WTC11 (cell line): Measurements from ENCODE around the gene ZNF782. TPM values are rescaled to one million over a fixed set of nuclear protein-coding genes. Genes with fewer than 3 reads are reported as not detected.

Source experiments
- ATF1 ChIP-seq: sonication (generic); formaldehyde crosslinking; IDR thresholded peaks from 2 replicates; pipeline ENCODE4 v1.8.1; 2023; ENCODE audit warnings: mild to moderate bottlenecking, moderate library complexity, missing genetic modification reagents
- CBFB ChIP-seq: sonication (generic); formaldehyde crosslinking; IDR thresholded peaks from 2 replicates; pipeline ENCODE4 v1.8.1; 2022; ENCODE audit warnings: mild to moderate bottlenecking, low read depth, missing genetic modification reagents
- FOXK1 ChIP-seq: sonication (generic); formaldehyde crosslinking; IDR thresholded peaks from 2 replicates; pipeline ENCODE4 v1.8.0; 2022; ENCODE audit warnings: mild to moderate bottlenecking, moderate library complexity, missing genetic modification reagents
- GABPB1 ChIP-seq: sonication (generic); formaldehyde crosslinking; IDR thresholded peaks from 2 replicates; pipeline ENCODE4 v1.8.1; 2023; ENCODE audit warnings: mild to moderate bottlenecking, missing genetic modification reagents
- JUN ChIP-seq: sonication (generic); formaldehyde crosslinking; IDR thresholded peaks from 2 replicates; pipeline ENCODE4 v1.8.0; 2023; ENCODE audit warnings: mild to moderate bottlenecking, missing genetic modification reagents
- MYBL2 ChIP-seq: sonication (generic); formaldehyde crosslinking; IDR thresholded peaks from 2 replicates; pipeline ENCODE4 v1.8.1; 2023; ENCODE audit warnings: mild to moderate bottlenecking, moderate library complexity, missing genetic modification reagents
- NR3C1 ChIP-seq: sonication (generic); formaldehyde crosslinking; conservative IDR thresholded peaks from 2 replicates; pipeline ENCODE4 v1.8.1; 2023; ENCODE audit warnings: low read depth, mild to moderate bottlenecking, missing genetic modification reagents
- TP53 ChIP-seq: sonication (generic); formaldehyde crosslinking; IDR thresholded peaks from 2 replicates; pipeline ENCODE4 v1.8.1; 2023; ENCODE audit warnings: mild to moderate bottlenecking, missing genetic modification reagents
- ZNF138 ChIP-seq: sonication (generic); formaldehyde crosslinking; conservative IDR thresholded peaks from 2 replicates; pipeline ENCODE4 v1.8.1; 2022; ENCODE audit warnings: mild to moderate bottlenecking, moderate library complexity, missing genetic modification reagents
- ZNF219 ChIP-seq: sonication (generic); formaldehyde crosslinking; IDR thresholded peaks from 2 replicates; pipeline ENCODE4 v1.8.0; 2023; ENCODE audit warnings: missing genetic modification reagents, mild to moderate bottlenecking, borderline replicate concordance
- ZNF263 ChIP-seq: sonication (generic); formaldehyde crosslinking; IDR thresholded peaks from 2 replicates; pipeline ENCODE4 v1.8.1; 2022; ENCODE audit warnings: low read depth, mild to moderate bottlenecking, moderate library complexity, missing genetic modification reagents
- total RNA-seq: library from RNA; stranded (reverse); gene quantifications from 3 replicates; pipeline ENCODE4 v1.2.3, GENCODE V29; 2021
- TF ChIP-seq, protein P1 (sequence below): sonication (generic); formaldehyde crosslinking; IDR thresholded peaks from 2 replicates; pipeline ENCODE4 v1.8.1; 2023; ENCODE audit warnings: mild to moderate bottlenecking, missing genetic modification reagents, moderate library complexity
- TF ChIP-seq, protein P2 (sequence below): fragments of 250-450 bp; sonication (Bioruptor Pico); IDR thresholded peaks from 2 replicates; pipeline ENCODE4 v1.9.0; 2021; ENCODE audit warnings: moderate library complexity, mild to moderate bottlenecking, inconsistent platforms, borderline replicate concordance
- TF ChIP-seq, protein P3 (sequence below): fragments of 250-450 bp; sonication (Bioruptor Pico); conservative IDR thresholded peaks from 2 replicates; pipeline ENCODE4 v1.9.0; 2021; ENCODE audit warnings: mild to moderate bottlenecking
- TF ChIP-seq, protein P4 (sequence below): fragments of 250-450 bp; sonication (Bioruptor Pico); IDR thresholded peaks from 2 replicates; pipeline ENCODE4 v1.9.0; 2021; ENCODE audit warnings: mild to moderate bottlenecking
- TF ChIP-seq, protein P5 (sequence below): fragments of 250-450 bp; sonication (Bioruptor Pico); IDR thresholded peaks from 2 replicates; pipeline ENCODE4 v2.1.2; 2022; ENCODE audit warnings: mild to moderate bottlenecking, moderate library complexity
- TF ChIP-seq, protein P6 (sequence below): fragments of 250-450 bp; sonication (Bioruptor Pico); IDR thresholded peaks from 2 replicates; pipeline ENCODE4 v1.8.0; 2021; ENCODE audit warnings: mild to moderate bottlenecking
- TF ChIP-seq, protein P7 (sequence below): sonication (generic); formaldehyde crosslinking; IDR thresholded peaks from 2 replicates; pipeline ENCODE4 v1.8.0; 2022; ENCODE audit warnings: mild to moderate bottlenecking, missing genetic modification reagents
- TF ChIP-seq, protein P8 (sequence below): sonication (generic); formaldehyde crosslinking; IDR thresholded peaks from 2 replicates; pipeline ENCODE4 v1.8.1; 2022; ENCODE audit warnings: mild to moderate bottlenecking, missing genetic modification reagents, moderate library complexity, borderline replicate concordance
- TF ChIP-seq, protein P9 (sequence below): sonication (generic); formaldehyde crosslinking; IDR thresholded peaks from 2 replicates; pipeline ENCODE4 v1.8.1; 2023; ENCODE audit warnings: mild to moderate bottlenecking, moderate library complexity, missing genetic modification reagents
- TF ChIP-seq, protein P10 (sequence below): sonication (generic); formaldehyde crosslinking; IDR thresholded peaks from 2 replicates; pipeline ENCODE4 v1.8.1; 2023; ENCODE audit warnings: mild to moderate bottlenecking, missing genetic modification reagents, borderline replicate concordance

ZNF782 gene
- total RNA-seq, 1 experiment from 2014 or later = 6.2 TPM

DNA sequence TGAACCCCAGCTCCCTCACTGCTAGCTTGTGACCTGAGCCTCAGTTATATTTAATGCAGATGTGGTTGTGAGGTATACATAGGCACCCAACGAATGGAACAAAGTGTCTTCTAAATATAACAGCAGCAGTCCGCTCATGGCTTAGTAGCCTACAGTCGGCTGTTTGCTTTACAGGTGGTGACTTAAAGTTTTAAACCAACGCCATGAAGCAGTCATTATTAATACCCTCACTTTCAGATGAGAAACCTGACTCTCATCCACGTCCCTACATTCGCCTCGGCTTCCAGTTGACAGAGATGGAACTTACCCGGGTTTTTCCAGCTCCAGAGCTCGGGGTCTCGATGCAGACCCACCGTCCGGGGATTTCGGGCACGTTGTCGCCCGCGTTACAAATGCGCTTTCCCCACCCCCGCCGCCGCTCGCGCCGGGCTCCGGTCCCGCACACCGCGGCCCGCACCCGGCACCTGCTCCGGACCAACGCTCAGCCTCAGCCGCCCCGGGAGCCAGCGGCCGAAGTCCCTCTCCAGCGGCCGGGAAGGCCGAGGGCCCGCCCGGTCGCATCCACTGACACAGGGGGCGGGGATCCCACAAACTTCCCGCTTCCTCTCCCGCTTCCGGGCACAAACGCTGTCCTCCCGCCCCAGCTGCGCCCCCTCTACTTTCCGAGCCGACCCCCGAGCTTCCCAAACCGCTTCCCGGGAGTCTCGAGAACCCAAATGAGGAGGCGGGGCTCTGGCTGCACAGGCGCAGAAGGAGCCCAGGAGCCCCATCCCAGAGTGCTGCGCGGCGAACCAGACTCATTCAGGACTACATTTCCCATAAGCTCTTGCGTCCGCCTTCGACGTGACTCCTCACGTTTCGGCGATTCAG, at the start of gene ZNF782 (continued):
- TF ChIP-seq, protein P1, sequence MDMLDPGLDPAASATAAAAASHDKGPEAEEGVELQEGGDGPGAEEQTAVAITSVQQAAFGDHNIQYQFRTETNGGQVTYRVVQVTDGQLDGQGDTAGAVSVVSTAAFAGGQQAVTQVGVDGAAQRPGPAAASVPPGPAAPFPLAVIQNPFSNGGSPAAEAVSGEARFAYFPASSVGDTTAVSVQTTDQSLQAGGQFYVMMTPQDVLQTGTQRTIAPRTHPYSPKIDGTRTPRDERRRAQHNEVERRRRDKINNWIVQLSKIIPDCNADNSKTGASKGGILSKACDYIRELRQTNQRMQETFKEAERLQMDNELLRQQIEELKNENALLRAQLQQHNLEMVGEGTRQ = no peak
- TF ChIP-seq, protein P2, sequence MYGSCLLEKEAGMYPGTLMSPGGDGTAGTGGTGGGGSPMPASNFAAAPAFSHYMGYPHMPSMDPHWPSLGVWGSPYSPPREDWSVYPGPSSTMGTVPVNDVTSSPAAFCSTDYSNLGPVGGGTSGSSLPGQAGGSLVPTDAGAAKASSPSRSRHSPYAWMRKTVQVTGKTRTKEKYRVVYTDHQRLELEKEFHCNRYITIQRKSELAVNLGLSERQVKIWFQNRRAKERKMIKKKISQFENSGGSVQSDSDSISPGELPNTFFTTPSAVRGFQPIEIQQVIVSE = no peak
- TF ChIP-seq TP53 (CRISPR knock-in tag) (no peak), NR3C1 (CRISPR knock-in tag) (no peak), JUN (no peak), ZNF138 (no peak), CBFB (CRISPR knock-in tag) (no peak), GABPB1 (CRISPR knock-in tag) (no peak), ZNF263 (CRISPR knock-in tag) (no peak), MYBL2 (CRISPR knock-in tag) (no peak), ZNF219 (CRISPR knock-in tag) (no peak), ATF1 (CRISPR knock-in tag) (no peak), FOXK1 (CRISPR knock-in tag) (0 out of 2 replicates have a peak, but pooled peaks have one; percentile 37)
- TF ChIP-seq, protein P3, sequence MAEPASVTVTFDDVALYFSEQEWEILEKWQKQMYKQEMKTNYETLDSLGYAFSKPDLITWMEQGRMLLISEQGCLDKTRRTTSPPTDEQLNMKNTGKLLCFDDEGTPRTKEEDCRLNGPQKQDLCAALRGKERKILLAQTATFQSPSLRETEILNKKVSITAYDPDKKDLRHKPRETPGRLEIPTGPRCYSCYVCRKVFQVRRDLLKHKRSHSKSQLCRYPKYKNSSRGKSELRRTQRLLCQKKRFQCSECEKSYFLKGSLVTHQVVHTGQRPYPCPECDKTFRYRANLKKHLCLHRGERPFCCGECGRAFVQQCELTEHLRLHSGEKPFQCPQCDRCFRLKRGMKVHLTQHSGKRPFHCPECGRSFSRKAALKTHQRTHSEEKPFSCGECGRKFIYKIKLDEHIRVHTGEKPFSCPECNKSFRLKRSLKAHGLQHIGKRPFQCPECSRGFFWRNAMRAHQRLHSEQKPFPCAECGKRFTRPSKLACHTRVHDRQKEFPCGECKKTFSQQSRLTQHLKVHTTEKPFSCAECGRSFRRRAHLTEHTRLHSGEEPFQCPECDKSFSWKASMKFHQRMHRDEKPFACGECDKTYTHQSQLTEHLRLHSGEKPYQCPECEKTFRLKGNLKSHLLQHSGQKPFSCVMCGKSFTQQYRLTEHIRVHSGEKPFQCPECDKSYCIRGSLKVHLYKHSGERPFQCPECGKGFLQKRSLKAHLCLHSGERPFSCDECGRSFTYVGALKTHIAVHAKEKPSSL (CRISPR knock-in tag) = no peak
- TF ChIP-seq, protein P4, sequence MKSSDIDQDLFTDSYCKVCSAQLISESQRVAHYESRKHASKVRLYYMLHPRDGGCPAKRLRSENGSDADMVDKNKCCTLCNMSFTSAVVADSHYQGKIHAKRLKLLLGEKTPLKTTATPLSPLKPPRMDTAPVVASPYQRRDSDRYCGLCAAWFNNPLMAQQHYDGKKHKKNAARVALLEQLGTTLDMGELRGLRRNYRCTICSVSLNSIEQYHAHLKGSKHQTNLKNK (CRISPR knock-in tag) = no peak
- TF ChIP-seq, protein P5, sequence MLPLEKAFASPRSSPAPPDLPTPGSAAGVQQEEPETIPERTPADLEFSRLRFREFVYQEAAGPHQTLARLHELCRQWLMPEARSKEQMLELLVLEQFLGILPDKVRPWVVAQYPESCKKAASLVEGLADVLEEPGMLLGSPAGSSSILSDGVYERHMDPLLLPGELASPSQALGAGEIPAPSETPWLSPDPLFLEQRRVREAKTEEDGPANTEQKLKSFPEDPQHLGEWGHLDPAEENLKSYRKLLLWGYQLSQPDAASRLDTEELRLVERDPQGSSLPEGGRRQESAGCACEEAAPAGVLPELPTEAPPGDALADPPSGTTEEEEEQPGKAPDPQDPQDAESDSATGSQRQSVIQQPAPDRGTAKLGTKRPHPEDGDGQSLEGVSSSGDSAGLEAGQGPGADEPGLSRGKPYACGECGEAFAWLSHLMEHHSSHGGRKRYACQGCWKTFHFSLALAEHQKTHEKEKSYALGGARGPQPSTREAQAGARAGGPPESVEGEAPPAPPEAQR (CRISPR knock-in tag) = no peak
- TF ChIP-seq, protein P6, sequence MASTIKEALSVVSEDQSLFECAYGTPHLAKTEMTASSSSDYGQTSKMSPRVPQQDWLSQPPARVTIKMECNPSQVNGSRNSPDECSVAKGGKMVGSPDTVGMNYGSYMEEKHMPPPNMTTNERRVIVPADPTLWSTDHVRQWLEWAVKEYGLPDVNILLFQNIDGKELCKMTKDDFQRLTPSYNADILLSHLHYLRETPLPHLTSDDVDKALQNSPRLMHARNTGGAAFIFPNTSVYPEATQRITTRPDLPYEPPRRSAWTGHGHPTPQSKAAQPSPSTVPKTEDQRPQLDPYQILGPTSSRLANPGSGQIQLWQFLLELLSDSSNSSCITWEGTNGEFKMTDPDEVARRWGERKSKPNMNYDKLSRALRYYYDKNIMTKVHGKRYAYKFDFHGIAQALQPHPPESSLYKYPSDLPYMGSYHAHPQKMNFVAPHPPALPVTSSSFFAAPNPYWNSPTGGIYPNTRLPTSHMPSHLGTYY (CRISPR knock-in tag) = no peak
- TF ChIP-seq, protein P7, sequence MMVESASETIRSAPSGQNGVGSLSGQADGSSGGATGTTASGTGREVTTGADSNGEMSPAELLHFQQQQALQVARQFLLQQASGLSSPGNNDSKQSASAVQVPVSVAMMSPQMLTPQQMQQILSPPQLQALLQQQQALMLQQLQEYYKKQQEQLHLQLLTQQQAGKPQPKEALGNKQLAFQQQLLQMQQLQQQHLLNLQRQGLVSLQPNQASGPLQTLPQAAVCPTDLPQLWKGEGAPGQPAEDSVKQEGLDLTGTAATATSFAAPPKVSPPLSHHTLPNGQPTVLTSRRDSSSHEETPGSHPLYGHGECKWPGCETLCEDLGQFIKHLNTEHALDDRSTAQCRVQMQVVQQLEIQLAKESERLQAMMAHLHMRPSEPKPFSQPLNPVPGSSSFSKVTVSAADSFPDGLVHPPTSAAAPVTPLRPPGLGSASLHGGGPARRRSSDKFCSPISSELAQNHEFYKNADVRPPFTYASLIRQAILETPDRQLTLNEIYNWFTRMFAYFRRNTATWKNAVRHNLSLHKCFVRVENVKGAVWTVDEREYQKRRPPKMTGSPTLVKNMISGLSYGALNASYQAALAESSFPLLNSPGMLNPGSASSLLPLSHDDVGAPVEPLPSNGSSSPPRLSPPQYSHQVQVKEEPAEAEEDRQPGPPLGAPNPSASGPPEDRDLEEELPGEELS = no peak
- TF ChIP-seq, protein P8, sequence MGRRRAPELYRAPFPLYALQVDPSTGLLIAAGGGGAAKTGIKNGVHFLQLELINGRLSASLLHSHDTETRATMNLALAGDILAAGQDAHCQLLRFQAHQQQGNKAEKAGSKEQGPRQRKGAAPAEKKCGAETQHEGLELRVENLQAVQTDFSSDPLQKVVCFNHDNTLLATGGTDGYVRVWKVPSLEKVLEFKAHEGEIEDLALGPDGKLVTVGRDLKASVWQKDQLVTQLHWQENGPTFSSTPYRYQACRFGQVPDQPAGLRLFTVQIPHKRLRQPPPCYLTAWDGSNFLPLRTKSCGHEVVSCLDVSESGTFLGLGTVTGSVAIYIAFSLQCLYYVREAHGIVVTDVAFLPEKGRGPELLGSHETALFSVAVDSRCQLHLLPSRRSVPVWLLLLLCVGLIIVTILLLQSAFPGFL = no peak
- TF ChIP-seq, protein P9, sequence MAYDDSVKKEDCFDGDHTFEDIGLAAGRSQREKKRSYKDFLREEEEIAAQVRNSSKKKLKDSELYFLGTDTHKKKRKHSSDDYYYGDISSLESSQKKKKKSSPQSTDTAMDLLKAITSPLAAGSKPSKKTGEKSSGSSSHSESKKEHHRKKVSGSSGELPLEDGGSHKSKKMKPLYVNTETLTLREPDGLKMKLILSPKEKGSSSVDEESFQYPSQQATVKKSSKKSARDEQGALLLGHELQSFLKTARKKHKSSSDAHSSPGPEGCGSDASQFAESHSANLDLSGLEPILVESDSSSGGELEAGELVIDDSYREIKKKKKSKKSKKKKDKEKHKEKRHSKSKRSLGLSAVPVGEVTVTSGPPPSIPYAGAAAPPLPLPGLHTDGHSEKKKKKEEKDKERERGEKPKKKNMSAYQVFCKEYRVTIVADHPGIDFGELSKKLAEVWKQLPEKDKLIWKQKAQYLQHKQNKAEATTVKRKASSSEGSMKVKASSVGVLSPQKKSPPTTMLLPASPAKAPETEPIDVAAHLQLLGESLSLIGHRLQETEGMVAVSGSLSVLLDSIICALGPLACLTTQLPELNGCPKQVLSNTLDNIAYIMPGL (CRISPR knock-in tag) = peak; percentile 84; the same call in 1 of the 2 replicates
- TF ChIP-seq, protein P10, sequence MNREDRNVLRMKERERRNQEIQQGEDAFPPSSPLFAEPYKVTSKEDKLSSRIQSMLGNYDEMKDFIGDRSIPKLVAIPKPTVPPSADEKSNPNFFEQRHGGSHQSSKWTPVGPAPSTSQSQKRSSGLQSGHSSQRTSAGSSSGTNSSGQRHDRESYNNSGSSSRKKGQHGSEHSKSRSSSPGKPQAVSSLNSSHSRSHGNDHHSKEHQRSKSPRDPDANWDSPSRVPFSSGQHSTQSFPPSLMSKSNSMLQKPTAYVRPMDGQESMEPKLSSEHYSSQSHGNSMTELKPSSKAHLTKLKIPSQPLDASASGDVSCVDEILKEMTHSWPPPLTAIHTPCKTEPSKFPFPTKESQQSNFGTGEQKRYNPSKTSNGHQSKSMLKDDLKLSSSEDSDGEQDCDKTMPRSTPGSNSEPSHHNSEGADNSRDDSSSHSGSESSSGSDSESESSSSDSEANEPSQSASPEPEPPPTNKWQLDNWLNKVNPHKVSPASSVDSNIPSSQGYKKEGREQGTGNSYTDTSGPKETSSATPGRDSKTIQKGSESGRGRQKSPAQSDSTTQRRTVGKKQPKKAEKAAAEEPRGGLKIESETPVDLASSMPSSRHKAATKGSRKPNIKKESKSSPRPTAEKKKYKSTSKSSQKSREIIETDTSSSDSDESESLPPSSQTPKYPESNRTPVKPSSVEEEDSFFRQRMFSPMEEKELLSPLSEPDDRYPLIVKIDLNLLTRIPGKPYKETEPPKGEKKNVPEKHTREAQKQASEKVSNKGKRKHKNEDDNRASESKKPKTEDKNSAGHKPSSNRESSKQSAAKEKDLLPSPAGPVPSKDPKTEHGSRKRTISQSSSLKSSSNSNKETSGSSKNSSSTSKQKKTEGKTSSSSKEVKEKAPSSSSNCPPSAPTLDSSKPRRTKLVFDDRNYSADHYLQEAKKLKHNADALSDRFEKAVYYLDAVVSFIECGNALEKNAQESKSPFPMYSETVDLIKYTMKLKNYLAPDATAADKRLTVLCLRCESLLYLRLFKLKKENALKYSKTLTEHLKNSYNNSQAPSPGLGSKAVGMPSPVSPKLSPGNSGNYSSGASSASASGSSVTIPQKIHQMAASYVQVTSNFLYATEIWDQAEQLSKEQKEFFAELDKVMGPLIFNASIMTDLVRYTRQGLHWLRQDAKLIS = no peak
